Esophagus muscularis mucosa (tissue), 4 donors: ENCODE measurements around the gene NUTF2.

Experiments
- CTCF ChIP-seq, 3 experiments: fragments of 200-600 bp in 2 of 3; fragments of 450-650 bp in 1 of 3; sonication (generic) in 2 of 3; IDR thresholded peaks; one replicate each; pipeline ENCODE4 v1.5.1; 2017 to 2019; ENCODE audit warnings: antibody characterized with exemption in 3 of 3, mild to moderate bottlenecking in 2 of 3, moderate library complexity in 1 of 3
- EP300 ChIP-seq: sonication (generic); formaldehyde crosslinking; IDR thresholded peaks from one replicate; pipeline ENCODE4 v1.6.1; 2017; ENCODE audit warnings: antibody characterized with exemption
- POLR2A ChIP-seq: fragments of 450-650 bp; IDR thresholded peaks from one replicate; pipeline ENCODE4 v1.6.1; 2017; ENCODE audit warnings: antibody characterized with exemption, moderate library complexity, mild to moderate bottlenecking, low read depth
- POLR2AphosphoS5 ChIP-seq, 2 donors: sonication (generic); formaldehyde crosslinking; IDR thresholded peaks; one replicate each; pipeline ENCODE4 v1.6.1; 2017; ENCODE audit warnings: antibody characterized with exemption in 2 of 2

DNA sequence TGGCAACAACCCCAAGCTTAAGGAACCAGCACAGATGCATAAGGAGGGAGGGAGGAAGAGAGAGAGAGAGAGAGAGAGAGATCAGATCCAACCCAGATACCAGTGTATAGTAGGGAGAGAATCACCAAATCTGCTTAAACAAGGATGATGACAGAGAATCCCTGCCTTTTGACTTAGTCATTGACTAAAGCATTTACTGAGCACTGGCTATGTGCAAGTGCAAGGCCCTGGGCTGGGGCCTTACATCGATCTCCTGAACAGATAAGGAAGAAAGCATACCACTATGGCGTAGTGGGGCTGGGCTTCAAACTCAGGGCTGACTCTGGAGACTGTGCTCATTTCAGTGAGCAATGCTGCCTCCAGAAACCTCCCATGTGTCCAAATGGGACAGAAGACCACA, 24.2 kb upstream of the NUTF2 start:
- TF ChIP-seq EP300: no peak
- TF ChIP-seq POLR2AphosphoS5 (IDR thresholded peaks at IDR 0.05): no peak
- no peak for TF ChIP-seq CTCF (IDR thresholded peaks at IDR 0.05)
- TF ChIP-seq POLR2A: no peak
